OCI-LY1 (cell line): ENCODE results near the gene ABCG2.

Experiments
- H2AFZ ChIP-seq: fragments of 200-600 bp; sonication (generic), shearing (Covaris generic); 2 replicates; pipeline ENCODE4 v1.6.0; 2014; ENCODE audit warnings: antibody characterized with exemption, mild to moderate bottlenecking, low read length
- H3F3A ChIP-seq: fragments of 200-600 bp; sonication (generic), shearing (Covaris generic); 2 replicates; pipeline ENCODE4 v1.6.0; 2014; ENCODE audit warnings: mild to moderate bottlenecking, antibody characterized with exemption, low read length, moderate library complexity; ENCODE audit not compliant: insufficient read depth
- H3K27ac ChIP-seq: fragments of 200-600 bp; sonication (generic); 2 replicates; pipeline ENCODE4 v1.5.1; 2014; ENCODE audit warnings: low read length, mixed run types, mild to moderate bottlenecking, low read depth; ENCODE audit not compliant: poor library complexity, severe bottlenecking
- H3K27me3 ChIP-seq: fragments of 200-600 bp; sonication (generic); 2 replicates; pipeline ENCODE4 v1.6.0; 2014; ENCODE audit warnings: antibody characterized with exemption, mild to moderate bottlenecking, low read length, moderate library complexity; ENCODE audit not compliant: insufficient read depth
- H3K36me3 ChIP-seq: fragments of 200-600 bp; sonication (generic); 2 replicates; pipeline ENCODE4 v1.6.1; 2014; ENCODE audit warnings: mild to moderate bottlenecking, antibody characterized with exemption, low read length, moderate library complexity, mixed read lengths; ENCODE audit not compliant: insufficient read depth
- H3K4me1 ChIP-seq: fragments of 200-600 bp; sonication (generic); 2 replicates; pipeline ENCODE4 v1.5.1; 2014; ENCODE audit warnings: mild to moderate bottlenecking, low read length, moderate library complexity; ENCODE audit not compliant: insufficient read depth, severe bottlenecking
- H3K4me2 ChIP-seq: fragments of 200-600 bp; sonication (generic), shearing (Covaris generic); 2 replicates; pipeline ENCODE4 v1.6.1; 2014; ENCODE audit warnings: low read length
- H3K4me3 ChIP-seq: fragments of 200-600 bp; sonication (generic); 2 replicates; pipeline ENCODE4 v1.5.1; 2014; ENCODE audit warnings: low read length, low read depth, mild to moderate bottlenecking, mixed read lengths; ENCODE audit not compliant: poor library complexity, severe bottlenecking
- H3K79me2 ChIP-seq: fragments of 200-600 bp; shearing (Covaris generic); 2 replicates; pipeline ENCODE4 v1.6.1; 2016; ENCODE audit warnings: mixed run types, low read length, mixed read lengths; ENCODE audit not compliant: insufficient read depth
- H3K9ac ChIP-seq: fragments of 200-600 bp; sonication (generic), shearing (Covaris generic); 2 replicates; pipeline ENCODE4 v1.6.1; 2014; ENCODE audit warnings: mild to moderate bottlenecking, low read length, mixed read lengths
- H3K9me2 ChIP-seq: fragments of 200-600 bp; sonication (generic), shearing (Covaris generic); 2 replicates; pipeline ENCODE4 v1.6.1; 2014; ENCODE audit warnings: low read depth, mild to moderate bottlenecking, low read length, mixed read lengths
- H3K9me3 ChIP-seq: fragments of 200-600 bp; shearing (Covaris generic); 2 replicates; pipeline ENCODE4 v1.6.1; 2014; ENCODE audit warnings: low read length, mixed read lengths
- H4K20me1 ChIP-seq: fragments of 200-600 bp; sonication (generic), shearing (Covaris generic); 2 replicates; pipeline ENCODE4 v1.6.0; 2016; ENCODE audit warnings: mild to moderate bottlenecking, low read length; ENCODE audit not compliant: insufficient read depth
- CTCF ChIP-seq: fragments of 200-600 bp; sonication (generic), shearing (Covaris generic); IDR thresholded peaks from 2 replicates; pipeline ENCODE4 v1.5.1; 2017; ENCODE audit warnings: mild to moderate bottlenecking, antibody characterized with exemption, low read length, moderate library complexity, mixed read lengths
- EZH2 ChIP-seq: fragments of 200-600 bp; sonication (generic), shearing (Covaris generic); IDR thresholded peaks from 2 replicates; pipeline ENCODE4 v1.8.0; 2017; ENCODE audit warnings: borderline replicate concordance, mixed run types, mild to moderate bottlenecking, antibody characterized with exemption, low read length, moderate library complexity, mixed read lengths

ABCG2 gene

GRCh38 chr4:88188738-88189417 is 30.4 kb upstream of the ABCG2 start:
- H3K79me2 ChIP-seq = no peaks in the 10 kb centered on the region
- no peak overlapping the region for H3K27ac ChIP-seq
- no peaks in the 10 kb centered on the region for H3K9me2 ChIP-seq
- no peaks in the 10 kb centered on the region for H3K27me3 ChIP-seq
- H3K9ac ChIP-seq = no peak overlapping the region
- TF ChIP-seq EZH2 = no peak
- TF ChIP-seq CTCF = no peak
- H3F3A ChIP-seq = no peaks in the 10 kb centered on the region
- H4K20me1 ChIP-seq = no peaks in the 10 kb centered on the region
- H3K36me3 ChIP-seq = no peaks in the 10 kb centered on the region
- H3K9me3 ChIP-seq = no peaks in the 10 kb centered on the region
- no peak overlapping the region for H3K4me2 ChIP-seq
- no peaks in the 10 kb centered on the region for H3K4me1 ChIP-seq
- H2AFZ ChIP-seq = no peak overlapping the region
- H3K4me3 ChIP-seq = no peak overlapping the region

- no peak overlapping the region for H3K9ac ChIP-seq
- no peak overlapping the region for H2AFZ ChIP-seq
- no peaks in the 10 kb centered on the region for H3K9me3 ChIP-seq
- H3K4me1 ChIP-seq = no peaks in the 10 kb centered on the region
- H3K27me3 ChIP-seq = no peaks in the 10 kb centered on the region
- no peaks in the 10 kb centered on the region for H3F3A ChIP-seq
- H4K20me1 ChIP-seq = no peaks in the 10 kb centered on the region
- no peaks in the 10 kb centered on the region for H3K9me2 ChIP-seq
- H3K27ac ChIP-seq = no peak overlapping the region
- no peak overlapping the region for H3K4me3 ChIP-seq
- no peaks in the 10 kb centered on the region for H3K36me3 ChIP-seq
- no peak for TF ChIP-seq CTCF
- no peak for TF ChIP-seq EZH2
- H3K4me2 ChIP-seq = no peak overlapping the region
- no peaks in the 10 kb centered on the region for H3K79me2 ChIP-seq
Measured at GRCh38 chr4:88187766-88188165, 29.3 kb upstream of the ABCG2 start.

- no peaks in the 10 kb centered on the region for H3K9me3 ChIP-seq
- no peaks in the 10 kb centered on the region for H3K27me3 ChIP-seq
- no peak overlapping the region for H3K4me3 ChIP-seq
- no peak overlapping the region for H2AFZ ChIP-seq
- H3K27ac ChIP-seq = no peak overlapping the region
- H3F3A ChIP-seq = no peaks in the 10 kb centered on the region
- no peak overlapping the region for H3K4me2 ChIP-seq
- TF ChIP-seq EZH2 = no peak
- TF ChIP-seq CTCF = no peak
- no peaks in the 10 kb centered on the region for H3K36me3 ChIP-seq
- H4K20me1 ChIP-seq = no peaks in the 10 kb centered on the region
- no peak overlapping the region for H3K9ac ChIP-seq
- H3K9me2 ChIP-seq = no peaks in the 10 kb centered on the region
- no peaks in the 10 kb centered on the region for H3K79me2 ChIP-seq
- H3K4me1 ChIP-seq = no peaks in the 10 kb centered on the region
Measured at GRCh38 chr4:88185906-88186305, 27.5 kb upstream of the ABCG2 start.
